Esophagus squamous epithelium (tissue), 5 donors: ENCODE data around the gene PGAP6. TPM values are rescaled to one million over a fixed set of nuclear protein-coding genes. Genes with fewer than 3 reads are reported as not detected.

ENCODE experiments used
- DNase-seq: peaks from one replicate; lab custom pipeline; 2025; lab: John Stamatoyannopoulos, UW
- H3K27ac ChIP-seq, 4 donors: fragments of 200-600 bp; sonication (generic); one replicate each; pipeline ENCODE4 v1.5.1; 2016 to 2019; ENCODE audit warnings: mild to moderate bottlenecking in 1 of 4
- H3K27me3 ChIP-seq, 4 donors: fragments of 200-600 bp; sonication (generic); 1 replicate in 3 of 4; 2 replicates in 1 of 4; pipeline versions ENCODE4 v1.5.1 to v1.6.0; 2017 to 2021; ENCODE audit warnings: antibody characterized with exemption in 1 of 4
- H3K36me3 ChIP-seq, 3 donors: fragments of 200-600 bp; sonication (generic); one replicate each; pipeline ENCODE4 v1.5.1; 2016 to 2019
- H3K4me1 ChIP-seq, 3 donors: fragments of 200-600 bp; sonication (generic); one replicate each; pipeline ENCODE4 v1.5.1; 2017 to 2019
- H3K4me3 ChIP-seq, 4 donors: fragments of 200-600 bp; sonication (generic); 1 replicate in 3 of 4; 2 replicates in 1 of 4; pipeline ENCODE4 v1.5.1; 2016 to 2019; ENCODE audit warnings: mild to moderate bottlenecking in 2 of 4, moderate library complexity in 1 of 4
- H3K9me3 ChIP-seq, 3 donors: fragments of 200-600 bp; sonication (generic); one replicate each; pipeline ENCODE4 v1.5.1; 2016 to 2019
- POLR2A ChIP-seq, 4 donors: fragments of 450-650 bp; IDR thresholded peaks; one replicate each; pipeline ENCODE4 v1.6.1; 2017; ENCODE audit warnings: antibody characterized with exemption in 4 of 4, mild to moderate bottlenecking in 4 of 4, moderate library complexity in 3 of 4
- WGBS, 2 donors: methylation state at CpG; one replicate each; pipeline ENCODE4 v1.1.5; 2018; 5-methylcytosine and 5-hydroxymethylcytosine counted together
- intact Hi-C: fragments of 100-400 bp; cut with DNase I; formaldehyde crosslinking; loops from one replicate; pipeline ENCODE4 v1.15.0; 2022
- total RNA-seq, 4 donors: library from RNA; depleted of rRNA; stranded (reverse); fragments of >200 nt; gene quantifications; one replicate each; pipeline ENCODE4 v1.1.0, GENCODE V29; 2016
- TF ChIP-seq, protein P1 (sequence below), 6 experiments: fragments of 450-650 bp in 4 of 6; fragments of 200-600 bp in 2 of 6; sonication (generic) in 2 of 6; IDR thresholded peaks; one replicate each; pipeline ENCODE4 v1.5.1; 2016 to 2019; ENCODE audit warnings: antibody characterized with exemption in 6 of 6, mild to moderate bottlenecking in 4 of 6, moderate library complexity in 4 of 6
- donor health status: DM: yes; HTN: yes; CAD: no.

Gene PGAP6
- total RNA-seq, 4 donors from 2014 or later: 23.5 to 31.7 (median 27.6) TPM

DNA sequence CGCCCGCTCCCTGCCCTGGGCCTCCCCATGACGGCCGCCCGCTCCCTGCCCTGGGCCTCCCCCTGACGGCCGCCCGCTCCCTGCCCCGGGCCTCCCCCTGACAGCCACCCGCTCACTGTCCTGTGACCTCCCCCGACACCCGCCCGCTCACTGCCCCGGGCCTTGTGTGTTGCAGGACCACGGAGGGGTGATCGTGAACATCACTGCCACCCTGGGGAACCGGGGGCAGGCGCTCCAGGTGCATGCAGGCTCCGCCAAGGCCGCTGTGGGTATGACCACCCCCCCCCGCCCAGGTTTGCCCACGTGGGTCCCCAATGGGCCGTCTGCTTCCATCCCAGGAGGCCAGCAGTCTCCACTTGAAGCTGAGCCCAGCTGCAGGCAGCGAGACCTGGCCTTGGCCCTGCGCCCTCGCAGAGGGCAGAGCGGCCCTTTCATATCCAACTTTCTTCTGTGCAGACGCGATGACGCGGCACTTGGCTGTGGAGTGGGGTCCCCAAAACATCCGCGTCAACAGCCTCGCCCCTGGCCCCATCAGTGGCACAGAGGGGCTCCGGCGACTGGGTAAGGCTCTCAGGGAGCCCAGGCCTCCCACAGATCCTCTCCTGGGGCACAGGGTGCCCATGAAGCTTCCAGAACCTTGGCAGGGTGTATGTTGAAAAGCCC, 28.9 kb upstream of the PGAP6 start:
- no peaks in the 10 kb centered on the region for H3K4me1 ChIP-seq
- no peaks in the 10 kb centered on the region for H3K9me3 ChIP-seq
- H3K27me3 ChIP-seq: no peaks in the 10 kb centered on the region
- H3K4me3 ChIP-seq: no peak overlapping the region
- TF ChIP-seq POLR2A (IDR thresholded peaks at IDR 0.05): no peak
- TF ChIP-seq, protein P1, sequence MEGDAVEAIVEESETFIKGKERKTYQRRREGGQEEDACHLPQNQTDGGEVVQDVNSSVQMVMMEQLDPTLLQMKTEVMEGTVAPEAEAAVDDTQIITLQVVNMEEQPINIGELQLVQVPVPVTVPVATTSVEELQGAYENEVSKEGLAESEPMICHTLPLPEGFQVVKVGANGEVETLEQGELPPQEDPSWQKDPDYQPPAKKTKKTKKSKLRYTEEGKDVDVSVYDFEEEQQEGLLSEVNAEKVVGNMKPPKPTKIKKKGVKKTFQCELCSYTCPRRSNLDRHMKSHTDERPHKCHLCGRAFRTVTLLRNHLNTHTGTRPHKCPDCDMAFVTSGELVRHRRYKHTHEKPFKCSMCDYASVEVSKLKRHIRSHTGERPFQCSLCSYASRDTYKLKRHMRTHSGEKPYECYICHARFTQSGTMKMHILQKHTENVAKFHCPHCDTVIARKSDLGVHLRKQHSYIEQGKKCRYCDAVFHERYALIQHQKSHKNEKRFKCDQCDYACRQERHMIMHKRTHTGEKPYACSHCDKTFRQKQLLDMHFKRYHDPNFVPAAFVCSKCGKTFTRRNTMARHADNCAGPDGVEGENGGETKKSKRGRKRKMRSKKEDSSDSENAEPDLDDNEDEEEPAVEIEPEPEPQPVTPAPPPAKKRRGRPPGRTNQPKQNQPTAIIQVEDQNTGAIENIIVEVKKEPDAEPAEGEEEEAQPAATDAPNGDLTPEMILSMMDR (IDR thresholded peaks at IDR 0.05): no peak
- intact Hi-C loops: no loop called here
- WGBS, 2 donors: 95% methylated on average over 11 of the region's 36 CpGs; no CpG with 5 or more reads in 1 of the 2 donors
- H3K27ac ChIP-seq: no peak overlapping the region
- peaks cover 0 to 45% (median 5%) of the 10 kb centered on the region in 3 donors for H3K36me3 ChIP-seq
- DNase-seq: no peak

DNA sequence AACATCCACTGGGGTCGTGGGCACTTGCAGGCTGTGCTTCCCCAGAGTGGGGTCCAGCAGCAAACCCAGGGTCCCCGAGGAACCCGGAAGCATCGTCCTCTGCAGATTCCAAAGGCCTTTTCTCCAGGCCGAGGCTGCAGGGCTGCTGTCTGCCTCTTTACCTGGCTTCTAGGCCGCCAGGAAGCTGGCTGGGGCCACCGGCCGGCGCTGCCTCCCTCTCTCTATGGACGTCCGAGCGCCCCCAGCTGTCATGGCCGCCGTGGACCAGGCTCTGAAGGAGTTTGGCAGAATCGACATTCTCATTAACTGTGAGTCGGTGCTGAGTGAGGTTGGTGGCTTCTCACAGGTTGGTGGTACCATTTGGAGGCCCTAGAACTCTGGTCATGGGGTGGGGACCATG, 25.5 kb upstream of the PGAP6 start:
- Histone ChIP-seq H3K27ac (no peak overlapping the region), H3K4me3 (no peak overlapping the region), H3K27me3 (no peaks in the 10 kb centered on the region), H3K36me3 (peaks cover 0 to 44% (median 5%) of the 10 kb centered on the region in 3 donors), H3K4me1 (peaks cover 1 to 8% (median 3%) of the 10 kb centered on the region in 3 donors), H3K9me3 (no peaks in the 10 kb centered on the region)
- DNase-seq: no peak
- intact Hi-C loops: no loop called here
- TF ChIP-seq, protein P1 (IDR thresholded peaks at IDR 0.05): no peak
- no peak for TF ChIP-seq POLR2A (IDR thresholded peaks at IDR 0.05)
- 92 to 97% methylated on average over 9 to 10 of the region's 16 CpGs for WGBS, 2 donors

DNA sequence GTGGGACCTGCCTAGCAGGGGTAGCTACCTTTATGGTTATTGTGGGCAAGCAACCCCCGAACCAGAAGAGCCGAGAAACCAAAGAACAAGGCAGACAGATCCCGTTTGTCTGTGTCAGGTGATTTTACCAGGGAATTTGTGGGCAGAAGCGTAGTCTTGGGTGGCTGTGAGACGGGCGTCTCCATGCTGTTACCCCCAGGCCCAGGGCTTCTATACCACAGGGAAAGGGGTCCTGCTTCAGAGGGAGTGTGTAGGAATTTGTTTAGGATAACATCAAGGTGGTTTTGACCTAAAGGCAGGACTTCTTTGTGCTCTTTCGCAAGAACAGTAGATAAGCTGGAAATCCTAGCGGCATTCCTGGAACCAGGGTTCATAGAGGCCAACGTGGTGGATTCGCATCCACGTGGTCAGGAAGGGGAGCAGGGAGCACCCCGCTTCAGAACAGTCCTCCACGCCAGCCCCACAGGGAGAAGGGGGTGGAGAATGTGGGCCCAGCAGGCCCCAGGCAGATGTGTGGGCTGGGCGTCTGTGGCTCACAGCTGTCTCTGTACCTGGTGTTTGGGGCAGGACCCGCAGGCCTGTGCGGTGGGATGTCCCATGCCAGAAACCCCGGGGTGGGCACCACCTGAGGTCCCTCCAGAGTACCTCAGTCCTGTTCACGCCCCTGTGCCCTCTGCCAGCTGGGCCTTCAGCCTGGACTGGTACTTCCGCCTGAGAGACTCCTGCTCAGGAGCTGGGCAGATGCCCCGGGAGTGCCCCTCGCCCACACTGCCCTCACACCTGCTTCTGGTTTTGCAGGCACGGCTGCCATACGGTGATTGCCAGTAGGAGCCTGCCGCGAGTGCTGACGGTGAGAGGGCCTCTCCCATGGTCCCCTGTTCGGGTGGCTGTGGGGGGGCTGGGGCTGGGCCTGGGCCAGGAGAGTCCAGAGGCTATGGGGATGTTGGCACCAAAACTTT, 24.0 kb upstream of the PGAP6 start:
- TF ChIP-seq POLR2A (IDR thresholded peaks at IDR 0.05): no peak
- TF ChIP-seq, protein P1 (IDR thresholded peaks at IDR 0.05): no peak
- WGBS, 2 donors: 84 to 89% methylated on average over 11 to 12 of the region's 27 CpGs
- H3K4me3 ChIP-seq: no peak overlapping the region
- no peak for DNase-seq
- peaks cover 5 to 16% (median 5%) of the 10 kb centered on the region in 3 donors for H3K4me1 ChIP-seq
- peaks cover 0 to 29% (median 0%) of the 10 kb centered on the region in 3 donors for H3K36me3 ChIP-seq
- intact Hi-C loops: no loop called here
- no peak overlapping the region for H3K27ac ChIP-seq
- H3K9me3 ChIP-seq: no peaks in the 10 kb centered on the region
- H3K27me3 ChIP-seq: no peaks in the 10 kb centered on the region

DNA sequence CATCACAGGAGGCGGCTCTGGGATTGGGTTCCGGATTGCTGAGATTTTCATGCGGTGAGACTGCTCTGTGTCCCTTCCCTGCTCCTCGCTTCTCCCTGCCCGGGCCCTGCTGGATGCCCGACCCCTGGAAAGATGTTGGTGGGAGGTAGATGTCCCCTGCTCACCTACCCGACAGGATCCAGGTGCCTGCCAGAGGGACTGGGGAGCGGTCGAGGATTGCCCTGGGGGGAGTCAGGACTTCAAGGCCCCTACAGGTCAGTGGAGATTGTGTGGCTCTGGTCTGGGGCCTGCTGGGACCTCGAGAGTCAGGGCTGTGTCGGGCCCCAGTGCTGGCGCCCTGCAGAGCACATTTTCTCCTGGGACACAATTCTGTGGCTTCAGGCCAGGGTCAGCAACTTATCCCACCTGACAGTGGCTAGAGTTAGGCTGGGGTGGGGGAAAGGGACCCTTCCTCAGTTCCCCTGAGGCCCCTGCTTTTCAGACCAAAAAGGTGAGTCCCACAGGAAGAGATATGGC, 23.3 kb upstream of the PGAP6 start:
- TF ChIP-seq, protein P1 (IDR thresholded peaks at IDR 0.05): no peak
- no peak for TF ChIP-seq POLR2A (IDR thresholded peaks at IDR 0.05)
- no peaks in the 10 kb centered on the region for H3K9me3 ChIP-seq
- WGBS, 2 donors: 90 to 100% methylated on average over 1 to 5 of the region's 12 CpGs
- H3K4me3 ChIP-seq: no peak overlapping the region
- H3K36me3 ChIP-seq: peaks cover 0 to 21% (median 0%) of the 10 kb centered on the region in 3 donors
- H3K27me3 ChIP-seq: no peaks in the 10 kb centered on the region
- intact Hi-C loops: no loop called here
- H3K27ac ChIP-seq: no peak overlapping the region
- peaks cover 11 to 24% (median 12%) of the 10 kb centered on the region in 3 donors for H3K4me1 ChIP-seq
- DNase-seq: no peak
